Hematopoietic multipotent progenitor cell treated with erythropoietin and hydrocortisone succinate and interleukin-3 and kit ligand, for 6 days (in vitro differentiated cells): ENCODE results near the gene TEDC2.
"Not testable (repeated sequence)": the region's sequence is repeated elsewhere in the genome, so short reads cannot be mapped to it uniquely, and the experiment has no call there.

ENCODE experiments used
- DNase-seq: peaks from one replicate; pipeline ENCODE4 v3.0.0-alpha.2; 2015

The TEDC2 gene

GRCh38 chr16:2459647-2460390 lies at the start of gene TEDC2:
TSS of gene TEDC2 (plus strand) at chr16:2460109. CDS start at chr16:2460145, 36 bp downstream.
- peak; percentile 99 for DNase-seq

- no peak for DNase-seq
Observed at GRCh38 chr16:2415085-2415484, 44.8 kb upstream of the TEDC2 start.

- no peak for DNase-seq
Observed at GRCh38 chr16:2420035-2420434, 39.9 kb upstream of the TEDC2 start.

GRCh38 chr16:2422123-2422867 lies 37.6 kb upstream of the TEDC2 start:
- no peak for DNase-seq

GRCh38 chr16:2424061-2425007 lies 35.6 kb upstream of the TEDC2 start:
- no peak for DNase-seq

- DNase-seq = no peak
Observed at GRCh38 chr16:2425008-2425518, 34.8 kb upstream of the TEDC2 start.

- no peak for DNase-seq
Observed at GRCh38 chr16:2425825-2426430, 34.0 kb upstream of the TEDC2 start.

GRCh38 chr16:2426941-2427361 lies 33.0 kb upstream of the TEDC2 start:
- no peak for DNase-seq

GRCh38 chr16:2427526-2427925 lies 32.4 kb upstream of the TEDC2 start:
- DNase-seq = no peak

- peak; percentile 50 for DNase-seq
Observed at GRCh38 chr16:2428051-2428783, 31.7 kb upstream of the TEDC2 start.

GRCh38 chr16:2428784-2429033 lies 31.2 kb upstream of the TEDC2 start:
- DNase-seq = no peak

- DNase-seq = peak; percentile 96
Observed at GRCh38 chr16:2429034-2429770, 30.7 kb upstream of the TEDC2 start, which contains the start of gene CCNF. TSS of gene CCNF (plus strand) at chr16:2429447. CDS start at chr16:2429482, 35 bp downstream.

- DNase-seq = peak; percentile 76
Observed at GRCh38 chr16:2429771-2430663, 29.9 kb upstream of the TEDC2 start.

- no peak for DNase-seq
Observed at GRCh38 chr16:2432286-2432685, 27.6 kb upstream of the TEDC2 start.

GRCh38 chr16:2432801-2433505 lies 27.0 kb upstream of the TEDC2 start:
- DNase-seq = no peak

- not testable (repeated sequence) for DNase-seq
Observed at GRCh38 chr16:2435236-2435635, 24.7 kb upstream of the TEDC2 start.

GRCh38 chr16:2436110-2436509 lies 23.8 kb upstream of the TEDC2 start:
- no peak for DNase-seq

- DNase-seq = no peak
Observed at GRCh38 chr16:2437032-2437790, 22.7 kb upstream of the TEDC2 start.

- no peak for DNase-seq
Observed at GRCh38 chr16:2438121-2438520, 21.8 kb upstream of the TEDC2 start.
